Activated CD8-positive, alpha-beta T cell treated with anti-CD3 and anti-CD28 coated beads for 36 hours (primary cell): Measurements from ENCODE around the gene CELF2. TPM values are rescaled to one million over a fixed set of nuclear protein-coding genes. Genes with fewer than 3 reads are reported as not detected.

Source experiments
- ATAC-seq: fragments of 200-7000 bp; cut with Tn5 transposase; one replicate; pipeline ENCODE4 v1.10.0; 2021; ENCODE audit warnings: mild to moderate bottlenecking, moderate library complexity
- CTCF ChIA-PET: fragments of 350-600 bp; sonication (Branson Sonifier 250); formaldehyde crosslinking; loops from one replicate; lab custom pipeline; 2021; ENCODE audit warnings: antibody characterized with exemption; lab: Charles Lee
- POLR2A ChIA-PET: fragments of 350-600 bp; sonication (Branson Sonifier 250); formaldehyde crosslinking; loops from one replicate; lab custom pipeline; 2021; ENCODE audit warnings: antibody characterized with exemption; lab: Charles Lee
- DNase-seq: peaks from one replicate; pipeline ENCODE4 v3.0.0-alpha.2; 2020
- H3K27ac Mint-ChIP-seq: one replicate; pipeline ENCODE4 v1.8.0; 2021; ENCODE audit warnings: mild to moderate bottlenecking, mixed read lengths
- H3K27me3 Mint-ChIP-seq: one replicate; pipeline ENCODE4 v1.8.0; 2021; ENCODE audit warnings: mixed read lengths
- H3K36me3 Mint-ChIP-seq: one replicate; pipeline ENCODE4 v1.8.0; 2021; ENCODE audit warnings: low read depth, mixed read lengths
- H3K4me1 Mint-ChIP-seq: one replicate; pipeline ENCODE4 v1.8.0; 2021; ENCODE audit warnings: low read depth, mixed read lengths
- H3K4me3 Mint-ChIP-seq: one replicate; pipeline ENCODE4 v1.8.0; 2021; ENCODE audit warnings: mild to moderate bottlenecking, moderate library complexity, mixed read lengths
- H3K9me3 Mint-ChIP-seq: one replicate; pipeline ENCODE4 v1.8.0; 2021; ENCODE audit warnings: mixed read lengths
- intact Hi-C: fragments of 100-400 bp; cut with micrococcal nuclease; formaldehyde crosslinking; loops from one replicate; pipeline ENCODE4 v1.10.0; 2022
- total RNA-seq, 2 experiments: library from RNA; stranded (reverse); gene quantifications; one replicate each; pipeline ENCODE4 v1.2.3, GENCODE V29; 2021
- TF ChIP-seq, protein P1 (sequence below): fragments of 200-600 bp; IDR thresholded peaks from one replicate; pipeline ENCODE4 v1.8.0; 2022; ENCODE audit warnings: antibody characterized with exemption, mild to moderate bottlenecking

CELF2 gene
- total RNA-seq, 2 experiments from 2014 or later: 132 to 133 TPM

DNA sequence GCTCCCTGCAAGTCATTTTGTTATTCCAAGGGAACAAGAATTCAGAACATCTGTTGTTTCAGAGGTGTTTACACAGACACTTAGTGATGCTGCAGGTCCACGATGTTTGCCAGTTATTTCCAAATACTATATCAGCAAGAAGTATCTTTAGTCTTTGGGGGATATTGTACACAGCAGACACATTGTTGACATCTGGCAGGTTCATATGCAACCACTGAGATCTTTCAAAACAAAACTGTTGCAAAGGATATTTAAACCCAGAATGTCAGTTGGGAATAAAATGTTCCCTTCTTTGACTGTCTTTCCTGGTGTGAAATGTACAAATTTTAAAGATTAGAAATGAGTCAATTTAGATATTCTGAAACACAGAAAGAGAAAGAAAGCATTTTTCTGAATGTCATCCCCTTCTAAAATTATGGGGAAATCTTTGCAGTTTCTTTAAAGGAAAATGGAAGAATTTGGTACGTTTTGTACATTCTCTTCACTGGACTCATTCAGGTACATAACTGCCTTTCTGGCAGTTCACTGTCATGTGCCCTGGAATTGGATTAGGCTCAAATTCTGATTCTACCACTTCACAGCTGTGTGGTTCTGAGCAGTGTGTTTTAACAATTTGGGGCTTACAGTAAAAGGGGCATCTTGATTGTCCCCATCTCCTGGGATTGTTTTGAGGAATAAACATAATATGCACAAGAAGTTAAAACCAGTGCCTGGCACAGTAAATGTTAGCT lies 40.3 kb upstream of the CELF2 start:
- Mint-ChIP-seq H3K4me1 (peaks cover 2% of the 10 kb centered on the region), H3K9me3 (no peaks in the 10 kb centered on the region), H3K36me3 (no peaks in the 10 kb centered on the region), H3K27me3 (peaks cover 13% of the 10 kb centered on the region), H3K27ac (no peak overlapping the region), H3K4me3 (no peak overlapping the region)
- ChIA-PET CTCF (no interaction called here), POLR2A (no interaction called here)
- intact Hi-C loops: no loop called here
- no peak for ATAC-seq
- TF ChIP-seq, protein P1, sequence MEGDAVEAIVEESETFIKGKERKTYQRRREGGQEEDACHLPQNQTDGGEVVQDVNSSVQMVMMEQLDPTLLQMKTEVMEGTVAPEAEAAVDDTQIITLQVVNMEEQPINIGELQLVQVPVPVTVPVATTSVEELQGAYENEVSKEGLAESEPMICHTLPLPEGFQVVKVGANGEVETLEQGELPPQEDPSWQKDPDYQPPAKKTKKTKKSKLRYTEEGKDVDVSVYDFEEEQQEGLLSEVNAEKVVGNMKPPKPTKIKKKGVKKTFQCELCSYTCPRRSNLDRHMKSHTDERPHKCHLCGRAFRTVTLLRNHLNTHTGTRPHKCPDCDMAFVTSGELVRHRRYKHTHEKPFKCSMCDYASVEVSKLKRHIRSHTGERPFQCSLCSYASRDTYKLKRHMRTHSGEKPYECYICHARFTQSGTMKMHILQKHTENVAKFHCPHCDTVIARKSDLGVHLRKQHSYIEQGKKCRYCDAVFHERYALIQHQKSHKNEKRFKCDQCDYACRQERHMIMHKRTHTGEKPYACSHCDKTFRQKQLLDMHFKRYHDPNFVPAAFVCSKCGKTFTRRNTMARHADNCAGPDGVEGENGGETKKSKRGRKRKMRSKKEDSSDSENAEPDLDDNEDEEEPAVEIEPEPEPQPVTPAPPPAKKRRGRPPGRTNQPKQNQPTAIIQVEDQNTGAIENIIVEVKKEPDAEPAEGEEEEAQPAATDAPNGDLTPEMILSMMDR: no peak
- no peak for DNase-seq

DNA sequence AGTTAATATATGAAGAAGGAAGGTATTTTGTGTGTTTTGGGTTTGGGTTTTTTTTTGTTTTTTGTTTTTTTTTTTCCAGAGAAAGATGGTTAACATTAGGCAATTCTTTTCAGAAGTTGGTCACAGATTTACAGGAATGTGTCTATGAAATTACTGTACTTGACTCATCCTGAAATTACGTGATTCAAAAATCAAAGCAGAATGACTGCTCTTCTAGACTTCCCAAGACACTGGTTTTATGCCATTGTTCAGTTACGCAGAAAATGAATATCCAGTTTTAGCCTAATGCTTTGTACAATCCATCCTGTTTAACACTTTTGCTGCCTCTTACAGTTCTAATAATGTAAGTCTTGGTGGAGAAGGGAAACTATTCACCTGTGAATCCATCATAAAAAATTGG lies 39.7 kb upstream of the CELF2 start:
- intact Hi-C loops: no loop called here
- no peak for DNase-seq
- H3K27ac Mint-ChIP-seq: no peak overlapping the region
- peaks cover 2% of the 10 kb centered on the region for H3K4me1 Mint-ChIP-seq
- peaks cover 10% of the 10 kb centered on the region for H3K27me3 Mint-ChIP-seq
- ChIA-PET CTCF (no interaction called here), POLR2A (no interaction called here)
- H3K4me3 Mint-ChIP-seq: no peak overlapping the region
- no peak for ATAC-seq
- H3K9me3 Mint-ChIP-seq: no peaks in the 10 kb centered on the region
- TF ChIP-seq, protein P1: no peak
- H3K36me3 Mint-ChIP-seq: no peaks in the 10 kb centered on the region

DNA sequence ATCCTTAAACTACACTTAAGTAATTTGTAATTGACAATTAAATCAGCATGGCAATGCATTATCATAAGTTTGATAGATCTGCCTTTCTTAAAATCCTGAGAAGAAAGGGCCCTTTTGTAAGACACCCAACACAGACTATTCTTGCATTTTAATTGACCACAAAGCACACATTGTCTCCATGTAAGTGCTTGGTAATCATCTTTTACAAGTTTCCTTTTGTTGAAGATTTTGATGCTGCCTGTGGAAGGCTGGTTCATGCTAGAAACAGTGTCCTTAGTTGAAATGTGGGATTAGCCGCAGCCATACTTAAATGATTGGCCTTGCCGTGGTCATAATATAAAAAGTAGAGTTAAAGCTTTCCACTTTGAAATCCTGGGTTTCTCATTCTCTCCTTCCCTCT lies 32.3 kb upstream of the CELF2 start:
- DNase-seq (no peak), ATAC-seq (no peak)
- H3K9me3 Mint-ChIP-seq: no peaks in the 10 kb centered on the region
- CTCF ChIA-PET: no interaction called here
- no peaks in the 10 kb centered on the region for H3K4me1 Mint-ChIP-seq
- H3K27ac Mint-ChIP-seq: no peak overlapping the region
- no peaks in the 10 kb centered on the region for H3K36me3 Mint-ChIP-seq
- POLR2A ChIA-PET: no interaction called here
- peaks cover 10% of the 10 kb centered on the region for H3K27me3 Mint-ChIP-seq
- intact Hi-C loops: no loop called here
- TF ChIP-seq, protein P1: no peak
- H3K4me3 Mint-ChIP-seq: no peak overlapping the region

DNA sequence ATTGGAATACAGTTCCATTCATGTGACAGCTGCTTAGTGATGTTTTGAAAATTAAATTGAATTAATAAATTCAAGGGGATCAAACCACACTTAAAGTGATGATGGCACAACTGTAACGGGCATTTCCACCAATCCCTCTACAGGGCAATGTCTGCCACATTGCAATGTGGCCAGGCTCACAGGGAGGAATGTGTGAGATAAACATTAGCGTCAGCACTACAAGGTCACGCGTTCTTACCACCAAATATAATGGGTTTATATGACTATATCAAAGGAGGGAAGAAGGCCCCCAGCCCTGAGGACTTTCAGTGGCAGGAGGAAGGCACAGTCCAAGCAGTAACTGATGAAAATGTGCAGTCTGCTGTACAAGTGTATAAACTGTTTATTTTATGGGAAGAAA lies 31.1 kb upstream of the CELF2 start:
- no peak for ATAC-seq

DNA sequence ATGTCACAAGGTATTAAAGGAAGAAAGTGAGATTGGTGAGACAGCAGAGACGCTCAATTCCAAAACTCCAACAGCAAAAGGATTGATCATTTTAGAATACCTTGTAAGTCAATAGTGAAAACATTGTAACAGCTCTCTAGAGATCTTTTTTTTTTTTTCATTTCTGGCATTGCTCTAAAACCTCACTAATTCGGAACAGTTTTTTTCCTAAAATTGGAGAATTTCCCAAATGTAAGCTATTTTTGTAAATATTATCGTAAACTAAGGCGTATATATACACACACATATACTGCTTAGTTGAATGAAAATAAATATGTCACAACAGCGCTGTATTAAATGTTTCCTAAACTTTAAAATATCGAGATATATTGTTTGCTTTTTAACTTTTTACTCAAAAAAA lies 30.6 kb upstream of the CELF2 start:
- TF ChIP-seq, protein P1: no peak
- DNase-seq (no peak), ATAC-seq (no peak)
- Mint-ChIP-seq H3K4me3 (no peak overlapping the region), H3K4me1 (no peaks in the 10 kb centered on the region), H3K36me3 (no peaks in the 10 kb centered on the region), H3K9me3 (no peaks in the 10 kb centered on the region), H3K27ac (no peak overlapping the region), H3K27me3 (peaks cover 12% of the 10 kb centered on the region)
- intact Hi-C loops: no loop called here
- ChIA-PET CTCF (no interaction called here), POLR2A (interaction anchor here (0.6 kb wide), 1 partner anchor 54 kb away, joined by 4 read pairs; no protein-coding TSS in a partner anchor)

More for the DNA sequence above, 31.1 kb upstream of the CELF2 start:
- intact Hi-C loops: no loop called here
- no peak for DNase-seq
- Mint-ChIP-seq H3K27me3 (peaks cover 12% of the 10 kb centered on the region), H3K27ac (no peak overlapping the region), H3K4me1 (no peaks in the 10 kb centered on the region), H3K9me3 (no peaks in the 10 kb centered on the region), H3K36me3 (no peaks in the 10 kb centered on the region), H3K4me3 (no peak overlapping the region)
- ChIA-PET CTCF (interaction anchor here (0.7 kb wide), 1 partner anchor 288 kb away, joined by 3 read pairs; no protein-coding TSS in a partner anchor), POLR2A (interaction anchor here (0.6 kb wide), 1 partner anchor 54 kb away, joined by 4 read pairs; no protein-coding TSS in a partner anchor)
- TF ChIP-seq, protein P1: no peak
